HCT116 (cell line): ENCODE results near the gene SPINT2. TPM values are rescaled to one million over a fixed set of nuclear protein-coding genes. Genes with fewer than 3 reads are reported as not detected.

Experiments used
- ATAC-seq: fragments of 200-7000 bp; cut with Tn5 transposase; 2 replicates; pipeline ENCODE4 v1.9.1; 2020; ENCODE audit warnings: mild to moderate bottlenecking, moderate library complexity
- BruUV-seq: library from RNA; stranded (reverse); fragments of 400-500 nt; replicated peaks from 2 replicates; lab custom pipeline; 2021; lab: Mats Ljungman, UMichigan
- CTCF ChIA-PET: fragments of 300-600 bp; sonication (Branson Sonifier 250); formaldehyde crosslinking; loops from one replicate; lab custom pipeline; 2021; ENCODE audit warnings: antibody characterized with exemption; lab: Charles Lee
- POLR2A ChIA-PET: fragments of 300-600, 350-600 bp; sonication (Branson Sonifier 250); formaldehyde crosslinking; loops from one replicate; lab custom pipeline; 2021; ENCODE audit warnings: antibody characterized with exemption; lab: Charles Lee
- RAD21 ChIA-PET, 2 experiments: fragments of 300-600 bp; sonication (Branson Sonifier 250); formaldehyde crosslinking; loops; one replicate each; lab custom pipeline; 2023; ENCODE audit warnings: low total read pairs in 2 of 2; ENCODE audit not compliant: uncharacterized antibody in 2 of 2, unreplicated experiment in 2 of 2, low non-redundant PET in 1 of 2; lab: Charles Lee
- DNase-seq: peaks from one replicate; pipeline ENCODE4 v3.0.0-alpha.2; 2010; ENCODE audit warnings: low read depth, low spot score
- H2AFZ ChIP-seq: fragments of 200-600 bp; shearing (Covaris generic), sonication (generic); 2 replicates; pipeline ENCODE4 v1.6.1; 2017; ENCODE audit warnings: low read depth, mixed run types, mixed read lengths, antibody characterized with exemption, low read length; ENCODE audit not compliant: poor library complexity, severe bottlenecking
- H3K27ac ChIP-seq: 2 replicates; pipeline ENCODE4 v1.5.1; 2012; ENCODE audit warnings: low read depth, low read length
- H3K27me3 ChIP-seq: fragments of 200-600 bp; sonication (generic); 2 replicates; pipeline ENCODE4 v1.6.1; 2016; ENCODE audit warnings: mixed run types, low read length, mixed read lengths; ENCODE audit not compliant: insufficient read depth
- H3K36me3 ChIP-seq, 2 experiments: fragments of 200-500 bp in 1 of 2; fragments of 200-600 bp in 1 of 2; sonication (Bioruptor generic) in 1 of 2; sonication (generic) in 1 of 2; 2 replicates each; pipeline versions ENCODE4 v1.5.1 to v1.6.1; 2014 to 2016; ENCODE audit warnings: low read length in 2 of 2, inconsistent platforms in 1 of 2, mixed read lengths in 1 of 2, mixed run types in 1 of 2; ENCODE audit not compliant: insufficient read depth in 2 of 2, control insufficient read depth in 1 of 2
- H3K4me1 ChIP-seq, 2 experiments: fragments of 200-600 bp in 1 of 2; sonication (generic) in 1 of 2; 2 replicates each; pipeline versions ENCODE4 v1.5.1 to v1.6.1; 2012 to 2017; ENCODE audit warnings: low read length in 2 of 2, inconsistent platforms in 1 of 2, mild to moderate bottlenecking in 1 of 2, mixed read lengths in 1 of 2, mixed run types in 1 of 2, moderate library complexity in 1 of 2; ENCODE audit not compliant: insufficient read depth in 2 of 2, control insufficient read depth in 1 of 2
- H3K4me2 ChIP-seq: fragments of 200-600 bp; sonication (generic); 2 replicates; pipeline ENCODE4 v1.6.1; 2017; ENCODE audit warnings: mixed run types, low read length, mixed read lengths
- H3K4me3 ChIP-seq, 2 experiments: fragments of 200-600 bp in 1 of 2; sonication (generic) in 1 of 2; replicated peaks in 1 of 2; 2 replicates each; pipeline ENCODE4 v1.5.1; 2011 to 2016; ENCODE audit warnings: low read length in 2 of 2, control low read depth in 1 of 2, low read depth in 1 of 2, mild to moderate bottlenecking in 1 of 2, mixed read lengths in 1 of 2, mixed run types in 1 of 2
- H3K79me2 ChIP-seq: fragments of 200-600 bp; sonication (generic); 2 replicates; pipeline ENCODE4 v1.6.1; 2017; ENCODE audit warnings: mild to moderate bottlenecking, mixed run types, low read length, moderate library complexity, mixed read lengths; ENCODE audit not compliant: insufficient read depth
- H3K9ac ChIP-seq: fragments of 200-600 bp; sonication (generic); 2 replicates; pipeline ENCODE4 v1.6.1; 2016; ENCODE audit warnings: low read length, mixed read lengths
- H3K9me2 ChIP-seq: fragments of 200-600 bp; sonication (generic), shearing (Covaris generic); 2 replicates; pipeline ENCODE4 v1.6.1; 2017; ENCODE audit warnings: mixed run types, mild to moderate bottlenecking, moderate library complexity; ENCODE audit not compliant: insufficient read depth
- H3K9me3 ChIP-seq, 2 experiments: fragments of 200-500 bp in 1 of 2; fragments of 200-600 bp in 1 of 2; sonication (Bioruptor generic) in 1 of 2; sonication (generic) in 1 of 2; 2 replicates each; pipeline ENCODE4 v1.6.1; 2014 to 2017; ENCODE audit warnings: low read length in 2 of 2, mixed read lengths in 2 of 2, inconsistent platforms in 1 of 2, low read depth in 1 of 2, mild to moderate bottlenecking in 1 of 2, mixed run types in 1 of 2, moderate library complexity in 1 of 2; ENCODE audit not compliant: control insufficient read depth in 1 of 2, insufficient read depth in 1 of 2
- H4K20me1 ChIP-seq: fragments of 200-600 bp; sonication (generic), shearing (Covaris generic); 2 replicates; pipeline ENCODE4 v1.6.1; 2017; ENCODE audit warnings: mixed run types, mild to moderate bottlenecking, moderate library complexity; ENCODE audit not compliant: insufficient read depth
- CBX3 ChIP-seq: IDR thresholded peaks from 2 replicates; pipeline ENCODE4 v1.6.1; 2012; ENCODE audit warnings: low read depth
- CEBPB ChIP-seq: IDR thresholded peaks from 2 replicates; pipeline ENCODE4 v1.6.1; 2012; ENCODE audit warnings: low read depth
- EGR1 ChIP-seq: IDR thresholded peaks from 2 replicates; pipeline ENCODE4 v1.6.1; 2012; ENCODE audit warnings: low read depth
- POLR2A ChIP-seq: IDR thresholded peaks from 2 replicates; pipeline ENCODE4 v1.7.0; 2011; ENCODE audit warnings: borderline replicate concordance; ENCODE audit not compliant: insufficient read depth, insufficient read length; ENCODE audit errors: extremely low read depth
- RAD21 ChIP-seq: IDR thresholded peaks from 2 replicates; pipeline ENCODE4 v1.6.1; 2012; ENCODE audit warnings: low read depth, mild to moderate bottlenecking
- SP1 ChIP-seq: IDR thresholded peaks from 2 replicates; pipeline ENCODE4 v1.6.1; 2012; ENCODE audit warnings: low read depth
- YY1 ChIP-seq: IDR thresholded peaks from 2 replicates; pipeline ENCODE4 v1.6.1; 2011; ENCODE audit warnings: low read length, low read depth, moderate library complexity, mild to moderate bottlenecking; ENCODE audit not compliant: insufficient replicate concordance; ENCODE audit errors: extremely low read depth
- intact Hi-C: fragments of 100-400 bp; cut with micrococcal nuclease; formaldehyde crosslinking; loops from 2 replicates; pipeline ENCODE4 v1.10.0; 2022
- total RNA-seq: library from RNA; stranded (reverse); gene quantifications from one replicate; pipeline ENCODE4 v1.2.1, GENCODE V29; 2021; ENCODE audit not compliant: unreplicated experiment
- TF ChIP-seq, protein P1 (sequence below): IDR thresholded peaks from 2 replicates; pipeline ENCODE4 v1.6.1; 2011; ENCODE audit warnings: mild to moderate bottlenecking, low read length, moderate library complexity; ENCODE audit not compliant: insufficient replicate concordance; ENCODE audit errors: extremely low read depth
- TF ChIP-seq, protein P2 (sequence below): IDR thresholded peaks from 2 replicates; pipeline ENCODE4 v1.6.1; 2012
- TF ChIP-seq, protein P3 (sequence below), 3 experiments: fragments of 200-600 bp in 1 of 3; sonication (generic) in 1 of 3; IDR thresholded peaks in 2 of 3; conservative IDR thresholded peaks in 1 of 3; 2 replicates each; pipeline ENCODE4 v1.5.1; 2012 to 2017; ENCODE audit warnings: low read depth in 2 of 3, low read length in 2 of 3, antibody characterized with exemption in 1 of 3, borderline replicate concordance in 1 of 3, control low read depth in 1 of 3, mild to moderate bottlenecking in 1 of 3, mixed read lengths in 1 of 3, mixed run types in 1 of 3, moderate library complexity in 1 of 3; ENCODE audit not compliant: insufficient read depth in 1 of 3

SPINT2 gene
- total RNA-seq, 1 experiment from 2014 or later, result 500 TPM

DNA sequence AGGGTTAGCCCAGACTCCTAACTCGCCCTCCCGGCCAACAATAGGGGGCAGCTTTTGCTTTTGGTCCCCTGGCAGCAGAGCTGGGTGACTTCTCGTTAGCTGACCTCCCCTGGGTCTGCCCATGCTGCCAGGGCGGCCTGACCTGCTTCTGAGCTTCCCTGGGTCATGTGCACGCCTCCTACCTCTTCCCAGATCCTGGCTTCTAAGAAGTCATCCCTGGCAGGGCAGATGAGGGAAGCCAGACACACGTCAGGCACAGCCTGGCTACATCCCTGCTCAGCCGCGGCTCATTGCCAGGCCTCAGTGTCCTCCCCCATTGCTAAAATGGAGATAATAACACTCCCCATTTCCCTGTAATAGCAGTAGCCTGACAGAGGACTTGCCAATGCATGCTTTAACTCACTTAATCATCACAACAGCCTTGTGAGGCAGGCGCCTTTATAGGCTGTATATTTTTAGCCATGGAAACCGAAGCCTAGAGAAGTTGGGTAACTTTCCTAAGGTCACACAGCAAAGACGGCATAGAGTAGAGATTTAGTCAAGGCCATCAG is 57.3 kb downstream of the SPINT2 start:
- Histone ChIP-seq H3K27ac (peak overlapping the region; percentile 12; the same call in 1 of the 2 replicates), H3K36me3 (peaks cover 5 to 7% of the 10 kb centered on the region in 2 experiments; a peak in 2 of 4 replicates), H4K20me1 (no peaks in the 10 kb centered on the region), H3K9me3 (no peaks in the 10 kb centered on the region), H3K9ac (peak overlapping the region; percentile 78; the same call in 1 of the 2 replicates), H2AFZ (no peak overlapping the region), H3K79me2 (peaks cover 30% of the 10 kb centered on the region), H3K4me3 (no peak overlapping the region), H3K9me2 (no peaks in the 10 kb centered on the region), H3K4me1 (peaks cover 8 to 34% of the 10 kb centered on the region in 2 experiments), H3K4me2 (peak overlapping the region; percentile 90), H3K27me3 (no peaks in the 10 kb centered on the region)
- DNase-seq (no peak), ATAC-seq (no peak)
- TF ChIP-seq CBX3 (no peak), SP1 (no peak)
- TF ChIP-seq, protein P1, sequence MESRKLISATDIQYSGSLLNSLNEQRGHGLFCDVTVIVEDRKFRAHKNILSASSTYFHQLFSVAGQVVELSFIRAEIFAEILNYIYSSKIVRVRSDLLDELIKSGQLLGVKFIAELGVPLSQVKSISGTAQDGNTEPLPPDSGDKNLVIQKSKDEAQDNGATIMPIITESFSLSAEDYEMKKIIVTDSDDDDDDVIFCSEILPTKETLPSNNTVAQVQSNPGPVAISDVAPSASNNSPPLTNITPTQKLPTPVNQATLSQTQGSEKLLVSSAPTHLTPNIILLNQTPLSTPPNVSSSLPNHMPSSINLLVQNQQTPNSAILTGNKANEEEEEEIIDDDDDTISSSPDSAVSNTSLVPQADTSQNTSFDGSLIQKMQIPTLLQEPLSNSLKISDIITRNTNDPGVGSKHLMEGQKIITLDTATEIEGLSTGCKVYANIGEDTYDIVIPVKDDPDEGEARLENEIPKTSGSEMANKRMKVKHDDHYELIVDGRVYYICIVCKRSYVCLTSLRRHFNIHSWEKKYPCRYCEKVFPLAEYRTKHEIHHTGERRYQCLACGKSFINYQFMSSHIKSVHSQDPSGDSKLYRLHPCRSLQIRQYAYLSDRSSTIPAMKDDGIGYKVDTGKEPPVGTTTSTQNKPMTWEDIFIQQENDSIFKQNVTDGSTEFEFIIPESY, result no peak
- RAD21 ChIA-PET, result no interaction called here
- intact Hi-C loops, result no loop called here
- POLR2A ChIA-PET, result interaction anchor here (1.0 kb wide), 1 partner anchor 57 kb away, joined by 4 read pairs; the partner anchor contains the start of gene SPINT2
- no TSS peak for BruUV-seq
- CTCF ChIA-PET, result no interaction called here

DNA sequence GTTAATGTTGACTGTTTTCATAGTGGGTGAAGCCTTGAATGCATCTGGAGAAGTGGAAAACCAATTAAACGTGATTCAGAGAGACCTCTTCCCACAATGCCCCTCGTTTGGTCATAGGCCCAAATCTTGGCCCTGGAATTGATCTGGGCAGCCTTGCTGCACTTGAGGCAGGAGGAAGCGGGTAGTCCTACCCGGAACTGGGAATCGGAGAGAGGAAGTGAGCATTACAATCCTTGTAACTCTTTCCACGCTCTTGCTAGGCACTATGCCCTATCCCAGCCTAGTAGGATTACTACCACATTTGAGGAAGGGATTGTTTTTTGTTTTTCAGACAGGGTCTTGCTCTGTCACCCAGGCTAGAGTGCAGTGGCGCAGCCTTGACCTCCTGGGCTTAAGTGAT is 58.9 kb downstream of the SPINT2 start:
- H3K27ac ChIP-seq, result no peak overlapping the region
- H3K36me3 ChIP-seq, result peaks cover 11 to 20% of the 10 kb centered on the region in 2 experiments; a peak in 3 of 4 replicates
- H4K20me1 ChIP-seq, result no peaks in the 10 kb centered on the region
- intact Hi-C loops, result no loop called here
- H3K9ac ChIP-seq, result no peak overlapping the region
- POLR2A ChIA-PET, result no interaction called here
- no peak overlapping the region for H3K4me3 ChIP-seq
- no peaks in the 10 kb centered on the region for H3K9me2 ChIP-seq
- peaks cover 30% of the 10 kb centered on the region for H3K79me2 ChIP-seq
- H3K4me2 ChIP-seq, result no peak overlapping the region
- no peaks in the 10 kb centered on the region for H3K27me3 ChIP-seq
- no TSS peak for BruUV-seq
- no peak for TF ChIP-seq CBX3
- TF ChIP-seq RAD21, result no peak
- TF ChIP-seq, protein P2, sequence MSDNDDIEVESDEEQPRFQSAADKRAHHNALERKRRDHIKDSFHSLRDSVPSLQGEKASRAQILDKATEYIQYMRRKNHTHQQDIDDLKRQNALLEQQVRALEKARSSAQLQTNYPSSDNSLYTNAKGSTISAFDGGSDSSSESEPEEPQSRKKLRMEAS, result no peak
- TF ChIP-seq, protein P3, sequence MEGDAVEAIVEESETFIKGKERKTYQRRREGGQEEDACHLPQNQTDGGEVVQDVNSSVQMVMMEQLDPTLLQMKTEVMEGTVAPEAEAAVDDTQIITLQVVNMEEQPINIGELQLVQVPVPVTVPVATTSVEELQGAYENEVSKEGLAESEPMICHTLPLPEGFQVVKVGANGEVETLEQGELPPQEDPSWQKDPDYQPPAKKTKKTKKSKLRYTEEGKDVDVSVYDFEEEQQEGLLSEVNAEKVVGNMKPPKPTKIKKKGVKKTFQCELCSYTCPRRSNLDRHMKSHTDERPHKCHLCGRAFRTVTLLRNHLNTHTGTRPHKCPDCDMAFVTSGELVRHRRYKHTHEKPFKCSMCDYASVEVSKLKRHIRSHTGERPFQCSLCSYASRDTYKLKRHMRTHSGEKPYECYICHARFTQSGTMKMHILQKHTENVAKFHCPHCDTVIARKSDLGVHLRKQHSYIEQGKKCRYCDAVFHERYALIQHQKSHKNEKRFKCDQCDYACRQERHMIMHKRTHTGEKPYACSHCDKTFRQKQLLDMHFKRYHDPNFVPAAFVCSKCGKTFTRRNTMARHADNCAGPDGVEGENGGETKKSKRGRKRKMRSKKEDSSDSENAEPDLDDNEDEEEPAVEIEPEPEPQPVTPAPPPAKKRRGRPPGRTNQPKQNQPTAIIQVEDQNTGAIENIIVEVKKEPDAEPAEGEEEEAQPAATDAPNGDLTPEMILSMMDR (IDR thresholded peaks at IDR 0.05 in 2 of 3, conservative IDR thresholded peaks at IDR 0.05 in 1 of 3; ENCODE audit: borderline replicate concordance in 1 of 3, insufficient read depth in 1 of 3, low read depth in 2 of 3, low read length in 2 of 3), result no peak
- no peak for TF ChIP-seq CEBPB
- TF ChIP-seq POLR2A, result no peak
- no peak for TF ChIP-seq YY1
- no peak for TF ChIP-seq EGR1
- H3K4me1 ChIP-seq, result peaks cover 8 to 33% of the 10 kb centered on the region in 2 experiments
- CTCF ChIA-PET, result no interaction called here
- no peak for DNase-seq
- no peak for ATAC-seq
- H2AFZ ChIP-seq, result no peak overlapping the region
- no peaks in the 10 kb centered on the region for H3K9me3 ChIP-seq
- RAD21 ChIA-PET, result no interaction called here
